ENCODE measurements around the gene ATP13A4.

Gene ATP13A4

DNA sequence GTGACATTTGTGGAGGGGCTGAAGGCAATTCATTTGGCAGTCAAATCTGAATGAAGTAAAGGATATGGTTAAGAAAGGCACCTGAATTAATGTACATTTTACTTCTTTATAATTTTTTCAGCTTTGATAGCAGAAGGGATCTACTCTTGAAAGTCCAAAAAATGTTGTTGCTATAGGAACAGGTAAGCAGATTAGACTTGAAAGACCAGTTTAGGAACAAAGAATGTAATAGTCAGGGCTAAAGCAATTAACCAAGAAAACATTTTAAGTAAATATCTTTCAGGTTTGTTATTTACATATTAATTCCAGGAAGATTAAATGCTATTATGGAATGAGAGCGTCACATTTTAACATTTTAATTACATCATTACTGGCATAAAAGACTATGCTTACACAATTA, 1.1 kb downstream of the ATP13A4 start:
- no peak for FAIRE-seq

DNA sequence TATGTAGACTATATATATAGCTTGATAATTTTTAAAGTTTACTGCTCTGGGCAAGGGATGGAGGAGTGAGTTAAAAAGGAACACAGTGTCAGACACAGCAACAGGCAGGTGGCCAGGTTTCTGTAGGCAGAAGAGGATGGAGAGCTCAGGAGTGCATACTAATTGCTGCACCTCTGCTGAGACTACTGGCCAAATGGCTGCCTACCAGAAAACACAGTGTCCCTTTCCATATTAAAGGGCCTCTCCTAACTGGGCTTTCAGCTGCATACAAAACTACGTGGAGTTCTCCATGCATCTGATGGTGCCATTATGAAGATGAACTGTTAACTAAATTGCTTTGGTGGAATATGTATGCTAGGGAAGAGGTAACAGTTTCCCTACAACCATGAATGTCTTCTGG, 1.8 kb downstream of the ATP13A4 start:
- no peak for FAIRE-seq

DNA sequence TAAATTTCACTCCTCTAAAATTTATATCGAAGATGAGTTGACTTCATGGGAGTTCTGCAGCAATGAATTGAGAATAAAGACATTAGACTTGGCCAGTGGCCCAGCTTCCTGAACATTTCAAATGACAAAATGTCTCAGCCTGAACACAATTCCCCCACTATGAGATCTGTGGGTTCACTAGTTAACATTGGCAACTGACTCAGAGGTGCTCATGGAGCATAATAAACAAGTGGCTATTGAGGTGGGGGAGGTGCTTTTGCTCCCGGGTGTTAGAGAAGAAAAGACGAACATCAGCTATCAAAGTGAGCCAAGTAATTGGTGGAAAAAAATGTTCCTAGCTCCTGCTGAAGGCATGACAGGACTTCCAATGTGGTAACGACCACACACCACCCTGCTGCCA, 6.3 kb downstream of the ATP13A4 start:
- FAIRE-seq: no peak

DNA sequence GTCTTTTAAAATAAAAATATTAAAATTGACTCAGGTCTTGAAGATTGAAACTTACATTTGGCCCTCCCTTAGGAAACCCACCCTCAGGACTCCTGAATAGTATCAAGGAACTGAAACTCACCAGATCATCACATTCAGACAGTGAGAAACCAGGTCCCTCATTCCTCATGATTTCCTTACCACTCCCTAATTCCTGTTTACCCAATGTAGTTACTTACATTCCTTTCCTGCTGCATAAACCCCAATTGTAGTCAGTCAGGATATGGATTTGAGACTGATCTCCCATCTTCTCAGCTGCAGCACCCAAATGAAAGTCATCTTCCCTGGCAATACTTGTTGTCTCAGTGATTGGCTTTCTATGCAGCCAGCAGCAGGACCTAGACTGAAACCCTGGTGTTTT, 8.6 kb downstream of the ATP13A4 start:
- FAIRE-seq: no peak

DNA sequence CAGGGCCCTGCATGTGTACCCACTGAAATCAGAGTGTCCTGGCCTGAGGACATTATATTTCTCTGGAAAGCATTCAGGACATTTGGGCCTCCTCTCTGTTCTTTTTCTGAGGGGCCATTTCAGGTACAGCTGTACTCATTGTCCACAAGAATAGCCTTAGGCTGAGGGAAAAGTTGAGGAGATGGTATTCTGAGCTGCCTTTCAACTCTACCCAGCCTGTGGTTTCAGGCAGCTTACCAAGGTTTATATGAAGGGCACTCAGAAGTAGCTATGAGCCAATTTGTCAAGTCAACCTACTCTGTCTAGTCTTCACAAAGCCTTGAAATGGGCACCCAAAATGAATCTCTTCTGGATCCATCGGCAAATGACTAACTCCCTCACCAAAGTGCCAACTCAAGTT, 9.4 kb downstream of the ATP13A4 start:
- FAIRE-seq: no peak

DNA sequence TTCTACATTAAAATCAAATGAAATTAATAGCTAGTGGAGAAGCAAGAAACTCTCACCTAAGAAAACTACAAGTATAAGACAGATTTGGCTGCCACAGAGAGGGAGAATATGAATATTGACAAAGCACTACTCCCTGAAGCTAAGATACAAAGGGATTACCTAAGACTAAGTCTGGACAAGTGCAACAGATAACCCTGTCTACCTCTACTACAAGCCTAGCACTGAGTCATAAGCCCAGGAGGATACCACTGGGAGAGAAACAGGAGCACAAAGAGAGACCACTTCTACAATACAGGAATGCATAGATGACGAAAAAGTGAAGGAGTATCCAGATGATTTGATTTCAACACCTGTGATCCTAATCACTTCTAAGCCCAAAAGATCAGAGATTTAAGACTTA, 10.4 kb downstream of the ATP13A4 start:
- no peak for FAIRE-seq

DNA sequence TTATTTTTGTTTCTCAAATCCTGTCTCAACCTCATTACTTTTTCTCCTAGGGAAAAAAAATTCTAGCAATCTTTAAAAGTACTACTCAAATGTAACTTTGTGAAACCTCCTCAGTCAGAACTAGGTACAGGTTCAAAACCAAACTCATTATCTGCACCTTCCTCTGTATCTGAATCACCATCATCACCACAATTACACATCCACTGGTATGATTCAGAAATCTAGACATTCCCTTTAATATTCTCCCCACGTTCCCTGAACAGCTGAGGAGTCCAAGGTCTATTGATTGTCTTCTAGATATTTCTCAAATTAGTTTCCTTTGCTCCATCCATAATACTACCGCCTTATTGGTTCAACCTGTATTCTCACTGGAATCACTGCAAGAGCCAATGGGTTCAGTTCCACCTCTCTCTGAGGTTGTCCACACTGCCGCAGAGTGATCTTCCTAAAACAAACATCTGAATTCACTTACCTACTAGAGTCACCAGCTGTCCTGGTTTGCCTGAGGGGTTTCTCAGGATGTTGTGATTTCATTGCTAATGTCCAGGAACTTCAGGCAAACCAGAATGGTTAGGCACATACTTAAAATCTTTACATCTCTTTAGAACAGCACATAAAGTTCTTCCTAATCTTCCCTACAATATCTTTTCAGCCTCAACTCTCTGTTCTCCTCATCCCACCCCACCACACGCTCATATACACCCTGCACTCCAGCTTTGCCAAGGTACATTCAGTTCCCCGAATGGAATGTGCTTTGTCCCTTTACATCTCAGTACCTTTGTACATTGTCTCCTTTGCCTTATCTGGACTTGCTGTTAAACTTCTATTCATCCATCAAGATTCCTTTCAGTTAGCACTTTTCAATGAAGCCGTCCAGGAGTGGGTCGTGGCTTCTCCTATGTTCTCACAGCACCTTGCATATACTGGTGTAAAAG, 24.2 kb downstream of the ATP13A4 start:
- no peak for FAIRE-seq

DNA sequence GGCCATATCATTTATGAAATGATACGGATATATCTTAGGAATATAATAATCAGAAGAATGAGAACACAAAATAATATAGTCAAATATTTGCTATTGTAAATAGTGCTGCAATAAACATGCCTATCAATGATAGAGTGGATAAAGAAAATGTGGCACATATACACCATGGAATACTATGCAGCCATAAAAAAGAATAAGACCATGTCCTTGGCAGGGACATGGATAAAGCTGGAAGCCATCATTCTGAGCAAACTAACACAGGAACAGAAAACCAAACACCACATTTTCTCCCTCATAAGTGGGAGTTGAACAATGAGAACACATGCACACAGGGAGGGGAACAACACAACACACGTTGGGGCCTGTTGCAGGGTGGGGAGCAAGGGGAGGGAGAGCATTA, 28.6 kb downstream of the ATP13A4 start:
- FAIRE-seq: peak; percentile 65

DNA sequence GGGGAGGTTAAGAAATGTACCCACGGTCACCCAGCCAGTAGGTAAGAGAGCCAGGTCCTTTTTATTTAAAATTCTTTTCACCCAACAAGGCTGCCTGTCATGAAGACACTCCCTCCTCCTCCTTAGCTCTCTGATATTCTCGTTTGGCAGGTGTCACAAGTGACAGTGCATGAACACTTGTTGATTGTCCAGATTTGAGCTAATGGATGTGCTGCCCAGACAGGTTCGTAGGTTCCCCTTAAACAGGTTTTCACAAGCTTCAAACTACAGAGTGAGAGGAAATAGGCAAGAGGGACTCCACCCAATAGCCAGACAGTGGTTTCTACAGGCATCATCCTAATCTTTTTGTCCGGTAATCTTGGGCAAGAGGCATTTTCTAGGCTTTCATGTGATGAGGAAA, 32.2 kb downstream of the ATP13A4 start:
- FAIRE-seq: no peak

DNA sequence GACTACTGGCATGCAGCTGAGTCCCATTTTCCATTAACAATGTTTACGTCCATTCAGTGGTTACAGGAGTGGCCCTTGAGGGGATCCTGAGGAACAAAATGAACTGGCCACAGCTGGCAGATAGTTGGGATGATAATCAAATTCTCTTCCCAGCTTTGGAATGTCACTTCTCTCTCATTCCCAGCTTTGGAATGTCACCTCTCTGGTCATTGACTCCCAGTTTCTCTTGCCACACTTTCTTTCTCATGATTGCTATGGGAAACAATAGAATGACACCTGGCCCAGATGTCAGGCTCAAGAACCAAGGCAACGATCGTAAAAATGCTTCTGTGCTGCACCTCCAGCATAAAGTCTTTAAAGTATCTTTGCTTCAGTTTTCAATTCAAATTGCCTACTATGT, 34.0 kb downstream of the ATP13A4 start:
- FAIRE-seq: no peak

DNA sequence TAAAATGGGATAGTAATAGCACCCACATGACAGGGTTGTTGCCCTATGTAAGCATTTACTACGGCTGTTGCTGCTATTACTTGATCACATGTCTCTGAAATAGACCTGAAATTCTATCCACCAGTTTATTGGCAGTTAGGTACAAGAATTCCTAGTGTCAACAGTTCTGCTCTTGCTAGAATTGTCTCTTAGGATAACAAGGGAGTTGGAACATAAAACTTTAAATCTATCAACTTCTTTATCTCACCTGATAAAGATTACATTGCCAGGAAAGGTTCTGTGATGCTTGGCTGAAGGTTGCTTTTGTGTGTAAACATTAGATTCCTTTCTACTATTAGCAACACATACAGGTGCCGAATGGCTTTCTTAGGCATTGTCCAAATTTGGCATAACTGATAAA, 38.7 kb downstream of the ATP13A4 start:
- no peak for FAIRE-seq

DNA sequence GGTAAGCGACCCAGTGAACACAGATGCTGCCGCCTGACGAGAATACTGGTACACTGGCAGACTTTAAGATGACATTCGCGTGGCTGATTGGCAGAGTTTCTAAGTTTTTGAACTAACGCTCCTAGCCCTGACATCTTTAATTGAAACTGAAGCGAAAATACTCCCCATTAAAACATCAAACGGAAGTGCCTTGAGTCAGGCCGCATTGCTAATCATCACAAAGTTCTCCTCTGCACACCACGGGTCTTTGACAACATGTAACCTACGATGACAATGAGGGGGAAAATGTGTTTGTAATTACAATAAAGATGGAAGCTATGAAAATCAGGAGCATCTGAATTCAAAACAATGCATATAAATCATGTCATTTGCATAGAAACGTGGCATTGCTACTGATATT, 44.5 kb downstream of the ATP13A4 start:
- no peak for FAIRE-seq

DNA sequence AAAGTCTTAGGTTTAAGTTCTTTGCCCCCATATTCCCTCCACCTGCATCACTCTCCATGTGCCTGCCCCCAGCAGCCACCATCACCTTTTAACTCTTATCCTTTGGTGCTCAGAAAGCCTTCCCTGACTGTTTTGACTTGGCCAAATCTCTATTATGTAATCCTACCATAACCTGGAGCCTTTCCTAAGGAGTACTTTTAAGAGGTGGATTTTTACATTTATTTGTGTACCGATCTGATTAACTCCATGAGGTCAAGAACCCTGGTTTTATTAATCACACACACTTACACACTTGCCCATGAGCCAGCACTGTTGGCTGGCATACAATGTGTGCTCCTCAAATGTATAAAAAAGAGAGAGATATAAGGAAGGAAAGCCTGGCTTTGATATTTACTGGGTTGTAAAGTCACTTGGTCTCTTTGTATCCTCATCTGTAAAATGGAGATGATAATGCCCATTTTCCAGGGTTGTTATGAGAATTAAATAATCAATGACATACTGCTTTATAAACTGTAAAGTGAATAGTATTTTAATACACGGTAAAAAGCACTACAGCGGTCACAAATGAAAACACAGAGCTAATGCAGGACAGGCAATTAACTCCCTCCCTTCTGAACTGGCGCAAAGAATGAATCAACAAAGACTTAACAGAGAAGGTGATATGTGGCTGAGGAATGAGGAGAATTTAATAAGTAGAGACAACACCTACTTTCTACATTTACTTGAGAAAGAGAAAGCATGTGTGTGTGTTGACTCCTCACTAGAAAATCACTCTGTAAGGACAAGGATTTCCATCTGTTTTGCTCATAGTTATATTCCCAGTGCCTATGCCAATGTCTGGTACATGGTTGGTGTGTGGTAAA, 45.4 kb downstream of the ATP13A4 start:
- no peak for FAIRE-seq

DNA sequence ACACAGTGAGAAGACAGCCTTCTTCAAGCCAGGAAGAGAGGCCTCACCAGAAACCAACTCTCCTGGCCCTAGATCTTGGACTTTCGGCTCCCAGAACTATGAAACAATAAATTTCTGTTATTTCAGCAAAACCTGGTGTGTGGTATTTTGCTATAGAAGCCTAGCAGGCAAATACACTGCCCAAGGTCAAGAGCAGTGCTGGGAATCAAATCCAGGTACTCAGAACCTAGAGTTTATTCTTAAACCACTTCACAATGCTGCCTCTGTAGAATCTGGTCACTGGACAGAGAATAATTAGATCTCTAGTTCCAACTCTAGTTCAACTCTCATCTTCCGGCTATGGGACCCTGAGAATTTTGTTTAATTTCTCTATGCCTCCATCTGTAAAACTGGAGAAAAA, 46.6 kb downstream of the ATP13A4 start:
- no peak for FAIRE-seq

DNA sequence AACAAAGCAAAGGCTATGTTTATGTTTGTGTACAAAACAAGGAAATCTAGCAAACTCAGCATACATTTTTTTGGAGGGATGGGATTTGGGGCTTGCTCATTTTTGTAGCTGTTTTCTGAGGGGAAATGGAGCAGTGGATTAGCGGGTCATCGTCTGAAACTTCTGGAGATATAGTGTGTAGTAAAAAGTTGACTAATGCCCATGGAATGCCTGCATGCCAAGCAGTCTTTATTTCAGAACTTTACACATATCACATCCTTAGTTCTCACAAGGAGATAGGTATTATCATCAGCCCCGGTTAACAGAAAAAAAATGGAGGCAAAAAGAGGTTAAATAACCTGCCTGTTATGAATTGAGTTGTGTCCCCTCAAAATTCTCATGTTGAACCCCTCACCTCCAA, 47.1 kb downstream of the ATP13A4 start:
- FAIRE-seq: no peak

DNA sequence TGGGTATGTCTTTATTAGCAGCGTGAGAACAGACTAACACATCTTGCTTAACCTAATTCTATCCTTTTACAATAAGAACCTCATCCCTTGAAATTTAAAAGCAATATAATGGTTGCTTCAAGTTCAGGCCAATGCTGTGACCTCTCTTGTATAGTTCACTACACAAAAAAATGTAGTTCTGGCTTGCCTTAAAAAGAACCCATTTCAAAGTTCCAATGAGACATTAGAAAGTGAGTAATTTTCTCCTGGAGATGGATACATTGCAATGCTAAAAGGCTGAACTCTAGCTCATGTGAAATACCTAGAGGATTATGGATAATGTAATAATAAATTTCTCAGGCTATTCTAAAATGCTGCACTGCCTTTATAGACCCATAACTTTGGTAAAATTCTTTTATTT, 47.8 kb downstream of the ATP13A4 start:
- FAIRE-seq: no peak

DNA sequence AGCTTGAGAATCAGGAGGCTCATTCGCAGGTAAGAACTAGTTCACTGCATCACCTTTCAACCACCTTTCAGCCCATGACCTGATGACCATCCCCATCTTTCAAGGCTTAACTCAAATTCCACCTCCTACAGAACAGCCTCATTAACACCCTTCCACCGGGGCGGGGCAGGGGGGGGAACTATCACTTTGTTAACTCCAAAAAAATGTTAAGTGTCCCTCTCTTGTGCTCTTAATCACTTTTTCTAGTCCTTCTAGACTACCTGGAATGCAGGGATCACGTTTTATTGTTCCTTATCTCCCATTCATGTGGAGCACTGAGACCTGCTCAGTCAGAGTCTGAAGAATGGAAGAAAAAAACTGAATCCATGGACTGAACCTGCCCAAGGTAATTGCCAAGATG, 51.8 kb downstream of the ATP13A4 start:
- no peak for FAIRE-seq

DNA sequence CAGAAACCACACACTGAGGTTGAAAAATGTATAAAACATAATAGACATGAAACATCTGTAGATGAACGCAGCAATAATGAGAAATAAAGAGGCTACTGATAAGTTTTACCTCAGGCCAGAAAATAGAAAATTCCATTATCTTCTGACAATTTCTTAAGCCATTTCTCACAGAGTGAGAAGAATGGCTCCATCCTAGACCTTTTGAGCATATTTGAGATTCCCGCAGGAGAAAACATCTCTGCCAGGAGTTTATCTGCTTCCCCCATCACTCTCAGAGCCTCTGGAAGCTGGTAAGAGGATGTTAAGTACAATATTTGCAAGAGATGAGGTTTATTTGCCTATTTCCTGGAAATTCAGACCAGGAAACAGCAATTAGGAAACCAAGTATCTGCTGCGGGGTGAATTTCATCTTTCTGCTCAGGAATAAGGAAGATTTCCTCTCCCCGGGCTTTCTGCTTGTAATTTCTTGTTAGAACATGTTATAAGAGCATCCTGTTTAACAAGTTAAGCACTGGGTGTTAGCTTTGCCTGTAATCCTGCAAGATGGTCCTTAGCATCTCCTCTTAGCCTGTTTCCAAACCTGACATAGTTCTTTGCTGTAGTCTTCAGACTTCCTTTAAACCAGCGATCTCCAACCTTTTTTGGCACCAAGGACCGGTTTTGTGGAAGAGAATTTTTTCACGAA, 54.8 kb downstream of the ATP13A4 start:
- no peak for FAIRE-seq

DNA sequence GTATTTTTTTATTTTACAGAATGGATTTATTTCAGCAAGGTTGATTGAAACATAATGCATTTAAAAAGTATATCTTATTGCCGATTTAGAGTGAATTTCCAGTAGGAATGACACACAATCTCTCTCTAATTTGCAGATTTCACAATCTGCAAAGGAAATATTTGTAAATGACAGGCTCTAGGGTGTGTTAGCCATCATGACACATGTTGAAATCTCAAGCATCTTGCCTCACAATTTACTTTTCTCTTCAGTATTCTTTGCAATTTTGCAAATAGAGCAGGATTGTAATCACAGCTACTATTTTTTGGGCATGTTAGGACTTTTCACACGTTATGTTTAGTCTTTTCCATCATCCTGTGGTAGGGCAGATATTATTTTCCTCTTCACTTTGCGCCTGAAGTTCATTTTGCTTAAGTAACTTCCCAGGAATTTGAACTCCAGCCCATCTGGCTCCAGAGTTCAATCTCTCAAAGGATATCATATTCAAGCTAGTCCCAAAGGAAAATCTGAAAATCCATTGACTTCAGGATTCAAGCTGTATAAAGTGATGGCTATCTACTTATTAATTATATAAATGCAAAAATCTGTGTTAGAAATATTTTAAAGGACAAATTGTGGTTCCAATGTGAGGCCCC, 55.4 kb downstream of the ATP13A4 start:
- FAIRE-seq: no peak

DNA sequence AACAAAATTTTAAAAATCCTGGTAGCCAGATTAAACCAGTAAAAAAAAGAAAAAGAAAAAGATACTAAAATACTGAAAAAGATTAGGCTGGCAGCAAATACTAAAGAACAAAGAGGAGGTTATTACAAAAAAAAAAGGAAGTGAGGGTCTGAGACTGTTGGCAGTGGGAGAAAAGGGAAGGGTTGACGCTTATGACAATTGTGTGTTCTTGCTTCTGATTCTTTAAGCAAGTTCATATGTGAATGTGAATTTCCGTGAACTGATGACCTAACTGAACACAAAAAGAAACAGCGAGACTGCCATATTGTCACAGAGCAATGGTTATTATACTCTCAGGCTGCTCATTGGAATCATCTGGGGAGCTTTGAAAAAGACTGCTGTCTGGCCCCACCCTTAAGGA, 56.5 kb downstream of the ATP13A4 start:
- no peak for FAIRE-seq

DNA sequence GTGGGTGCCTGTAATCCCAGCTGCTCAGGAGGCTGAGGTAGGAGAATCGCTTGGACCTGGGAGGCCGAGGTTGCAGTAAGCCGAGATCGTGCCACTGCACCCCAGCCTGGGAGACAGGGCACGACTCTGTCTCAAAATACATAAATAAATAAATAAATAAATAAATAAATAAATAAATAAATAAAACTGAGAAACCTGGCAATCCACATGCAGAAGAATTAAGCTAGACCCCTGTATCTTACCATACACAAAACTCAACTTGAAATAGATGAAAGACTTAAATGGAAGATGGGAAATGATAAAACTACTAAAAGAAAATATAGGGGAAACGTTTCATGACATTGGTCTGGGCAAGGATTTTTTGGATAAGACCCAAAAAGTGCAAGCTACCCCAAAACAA, 58.0 kb downstream of the ATP13A4 start:
- FAIRE-seq: no peak

DNA sequence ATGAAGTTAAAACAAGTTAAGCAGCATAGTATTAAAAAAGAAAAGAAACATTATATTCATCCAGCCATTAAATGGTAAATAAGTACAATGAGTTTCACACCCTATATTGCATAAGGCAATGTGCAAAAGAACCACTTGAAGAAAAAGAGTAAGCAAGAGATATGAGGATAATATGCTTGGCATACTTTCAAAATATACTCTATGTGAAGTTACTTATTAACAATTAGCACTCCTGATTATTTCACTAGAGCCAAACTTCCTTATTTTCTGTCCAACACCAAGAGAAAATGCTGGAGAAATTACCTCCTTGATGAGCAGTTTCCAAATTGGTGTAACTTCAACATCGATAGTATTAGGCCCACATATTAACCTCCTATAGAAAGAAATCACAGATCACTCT, 63.7 kb downstream of the ATP13A4 start:
- FAIRE-seq: no peak

DNA sequence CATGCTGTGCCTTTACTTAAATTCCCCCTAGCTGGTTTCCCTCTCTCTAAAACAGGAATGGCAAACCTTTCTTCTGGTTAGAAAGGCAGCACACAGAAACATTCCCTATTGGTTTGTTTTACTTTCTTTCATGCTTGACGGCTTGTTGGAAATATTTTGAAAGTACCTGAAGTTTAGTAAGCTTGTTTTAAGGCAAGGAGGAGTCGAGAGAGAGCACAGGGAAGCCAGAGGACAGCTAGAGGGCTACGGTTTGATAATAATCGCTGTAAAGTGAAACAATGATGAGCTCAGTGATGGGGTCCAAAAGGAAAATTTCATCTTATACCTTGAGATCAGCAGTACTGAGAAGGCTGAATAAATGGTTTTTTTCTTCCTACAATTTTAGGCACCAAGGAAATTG, 64.1 kb downstream of the ATP13A4 start:
- no peak for FAIRE-seq
